ENCODE results near the gene SLC22A14.
"Not testable (repeated sequence)": the region's sequence is repeated elsewhere in the genome, so short reads cannot be mapped to it uniquely, and the experiment has no call there.

SLC22A14 gene

GRCh38 chr3:38274864-38275649 is 7.0 kb upstream of the SLC22A14 start:
- no peak for DNase-seq

- no peak for DNase-seq
These were observed 6.4 kb upstream of the SLC22A14 start for GRCh38 chr3:38275658-38276057.

- DNase-seq = no peak
These were observed 5.8 kb upstream of the SLC22A14 start for GRCh38 chr3:38276081-38276916.

- no peak for DNase-seq
These were observed 5.0 kb upstream of the SLC22A14 start for GRCh38 chr3:38276917-38277630.

GRCh38 chr3:38278841-38279240 is 3.3 kb upstream of the SLC22A14 start:
- no peak for DNase-seq

GRCh38 chr3:38283810-38284755 is 2.0 kb downstream of the SLC22A14 start:
- DNase-seq = peak; percentile 14

- DNase-seq = no peak
These were observed 2.7 kb downstream of the SLC22A14 start for GRCh38 chr3:38284756-38285150.

GRCh38 chr3:38289286-38290217 is 7.5 kb downstream of the SLC22A14 start:
- DNase-seq = not testable (repeated sequence)

- not testable (repeated sequence) for DNase-seq
These were observed 15.0 kb downstream of the SLC22A14 start for GRCh38 chr3:38297053-38297452.

GRCh38 chr3:38297537-38297936 is 15.4 kb downstream of the SLC22A14 start:
- DNase-seq = no peak

GRCh38 chr3:38297947-38298711 is 16.0 kb downstream of the SLC22A14 start:
- DNase-seq = peak; percentile 12

GRCh38 chr3:38306941-38307340 is 24.8 kb downstream of the SLC22A14 start:
- no peak for DNase-seq

GRCh38 chr3:38307599-38307998 is 25.5 kb downstream of the SLC22A14 start:
- DNase-seq = no peak

- no peak for DNase-seq
These were observed 26.4 kb downstream of the SLC22A14 start for GRCh38 chr3:38308456-38308855.

GRCh38 chr3:38311476-38311875 is 29.4 kb downstream of the SLC22A14 start:
- DNase-seq = no peak

GRCh38 chr3:38311941-38312340 is 29.8 kb downstream of the SLC22A14 start:
- no peak for DNase-seq

- DNase-seq = no peak
These were observed 30.3 kb downstream of the SLC22A14 start for GRCh38 chr3:38312356-38312755.

- DNase-seq = no peak
These were observed 31.2 kb downstream of the SLC22A14 start for GRCh38 chr3:38313263-38313662.

- no peak for DNase-seq
These were observed 31.6 kb downstream of the SLC22A14 start for GRCh38 chr3:38313695-38314094.

GRCh38 chr3:38314112-38314763 is 32.1 kb downstream of the SLC22A14 start:
- DNase-seq = no peak

Data from eye (tissue), 1 donor.